Breast epithelium (tissue), 4 donors: Measurements from ENCODE around the gene SNCAIP. TPM values are rescaled to one million over a fixed set of nuclear protein-coding genes. Genes with fewer than 3 reads are reported as not detected.

Experiments used
- DNase-seq, 2 donors: peaks; one replicate each; pipeline ENCODE4 v3.0.0-alpha.2; 2019; ENCODE audit warnings: low spot score in 2 of 2
- H3K27ac ChIP-seq, 2 donors: fragments of 200-600 bp; sonication (generic) in 1 of 2; one replicate each; pipeline ENCODE4 v1.5.1; 2016 to 2019; ENCODE audit warnings: mild to moderate bottlenecking in 1 of 2
- H3K27me3 ChIP-seq, 2 donors: fragments of 200-600 bp; sonication (generic) in 1 of 2; one replicate each; pipeline versions ENCODE4 v1.5.1 to v1.6.0; 2017 to 2019; ENCODE audit warnings: control low read depth in 1 of 2, mild to moderate bottlenecking in 1 of 2
- H3K36me3 ChIP-seq: fragments of 200-600 bp; one replicate; pipeline ENCODE4 v1.5.1; 2019
- H3K4me1 ChIP-seq, 2 donors: fragments of 200-600 bp; sonication (generic); one replicate each; pipeline ENCODE4 v1.5.1; 2016 to 2019; ENCODE audit warnings: control low read depth in 1 of 2
- H3K4me3 ChIP-seq, 3 donors: fragments of 200-600 bp; sonication (generic); 1 replicate in 2 of 3; 2 replicates in 1 of 3; pipeline ENCODE4 v1.5.1; 2016 to 2019; ENCODE audit warnings: mild to moderate bottlenecking in 3 of 3, moderate library complexity in 2 of 3
- H3K9me3 ChIP-seq, 2 donors: fragments of 200-600 bp; sonication (generic) in 1 of 2; one replicate each; pipeline ENCODE4 v1.5.1; 2016 to 2019; ENCODE audit warnings: control low read depth in 1 of 2
- CTCF ChIP-seq, 3 donors: fragments of 450-650 bp; IDR thresholded peaks; one replicate each; pipeline ENCODE4 v1.5.1; 2016 to 2017; ENCODE audit warnings: antibody characterized with exemption in 3 of 3, mild to moderate bottlenecking in 3 of 3, moderate library complexity in 3 of 3
- POLR2A ChIP-seq: fragments of 450-650 bp; IDR thresholded peaks from one replicate; pipeline ENCODE4 v1.6.1; 2016; ENCODE audit warnings: antibody characterized with exemption, mild to moderate bottlenecking, moderate library complexity
- POLR2AphosphoS5 ChIP-seq, 3 donors: sonication (generic); formaldehyde crosslinking; IDR thresholded peaks; one replicate each; pipeline ENCODE4 v1.6.1; 2017; ENCODE audit warnings: antibody characterized with exemption in 3 of 3
- intact Hi-C: fragments of 100-400 bp; cut with DNase I; formaldehyde crosslinking; loops from one replicate; pipeline ENCODE4 v1.15.1; 2023; ENCODE audit warnings: low total_unique reads
- total RNA-seq, 3 donors: library from RNA; depleted of rRNA; stranded (reverse); fragments of >200 nt; gene quantifications; one replicate each; pipeline ENCODE4 v1.1.0, GENCODE V29; 2016

The SNCAIP gene
- total RNA-seq, 3 donors from 2014 or later: 9.8 to 15.4 (median 10.9) TPM

- Histone ChIP-seq H3K36me3 (no peaks in the 10 kb centered on the region), H3K4me3 (no peak overlapping the region), H3K27ac (no peak overlapping the region), H3K27me3 (peaks cover 0 to 8% of the 10 kb centered on the region in 2 donors), H3K4me1 (no peaks in the 10 kb centered on the region), H3K9me3 (no peaks in the 10 kb centered on the region)
- intact Hi-C loops: no loop called here
- no peak for DNase-seq
- TF ChIP-seq POLR2A (no peak), POLR2AphosphoS5 (IDR thresholded peaks at IDR 0.05) (no peak), CTCF (IDR thresholded peaks at IDR 0.05) (no peak)
Measured at GRCh38 chr5:122314036-122314435, 2.0 kb downstream of the SNCAIP start.

- TF ChIP-seq CTCF (IDR thresholded peaks at IDR 0.05) (no peak), POLR2A (no peak), POLR2AphosphoS5 (IDR thresholded peaks at IDR 0.05) (no peak)
- H3K27ac ChIP-seq: no peak overlapping the region
Measured at GRCh38 chr5:122315521-122315920, 3.5 kb downstream of the SNCAIP start.

GRCh38 chr5:122316656-122317055, 4.6 kb downstream of the SNCAIP start:
- Histone ChIP-seq H3K4me3 (no peak overlapping the region), H3K36me3 (no peaks in the 10 kb centered on the region), H3K27me3 (peaks cover 0 to 8% of the 10 kb centered on the region in 2 donors), H3K27ac (no peak overlapping the region), H3K4me1 (no peaks in the 10 kb centered on the region), H3K9me3 (no peaks in the 10 kb centered on the region)
- no peak for DNase-seq
- intact Hi-C loops: no loop called here
- TF ChIP-seq POLR2A (no peak), POLR2AphosphoS5 (IDR thresholded peaks at IDR 0.05) (no peak), CTCF (IDR thresholded peaks at IDR 0.05) (no peak)

More at GRCh38 chr5:122315521-122315920, 3.5 kb downstream of the SNCAIP start:
- intact Hi-C loops: no loop called here
- Histone ChIP-seq H3K36me3 (no peaks in the 10 kb centered on the region), H3K4me3 (no peak overlapping the region), H3K27me3 (peaks cover 0 to 8% of the 10 kb centered on the region in 2 donors), H3K9me3 (no peaks in the 10 kb centered on the region), H3K4me1 (no peaks in the 10 kb centered on the region)
- no peak for DNase-seq

- intact Hi-C loops: no loop called here
- DNase-seq: no peak
- Histone ChIP-seq H3K27ac (no peak overlapping the region), H3K4me3 (no peak overlapping the region), H3K36me3 (no peaks in the 10 kb centered on the region), H3K4me1 (no peaks in the 10 kb centered on the region), H3K9me3 (no peaks in the 10 kb centered on the region), H3K27me3 (peaks cover 0 to 8% of the 10 kb centered on the region in 2 donors)
- TF ChIP-seq POLR2AphosphoS5 (IDR thresholded peaks at IDR 0.05): no peak
- TF ChIP-seq CTCF (IDR thresholded peaks at IDR 0.05): no peak
- TF ChIP-seq POLR2A: no peak
Measured at GRCh38 chr5:122319897-122320296, 7.9 kb downstream of the SNCAIP start.

GRCh38 chr5:122321921-122322320, 9.9 kb downstream of the SNCAIP start:
- TF ChIP-seq CTCF (IDR thresholded peaks at IDR 0.05) (no peak), POLR2AphosphoS5 (IDR thresholded peaks at IDR 0.05) (no peak), POLR2A (no peak)
- Histone ChIP-seq H3K4me3 (no peak overlapping the region), H3K9me3 (no peaks in the 10 kb centered on the region), H3K4me1 (no peaks in the 10 kb centered on the region), H3K27ac (no peak overlapping the region), H3K36me3 (no peaks in the 10 kb centered on the region), H3K27me3 (no peaks in the 10 kb centered on the region)
- intact Hi-C loops: no loop called here
- no peak for DNase-seq
